IPS-20b (cell line): Measurements from ENCODE around the gene ACTR2.
"Not testable (repeated sequence)": the region's sequence is repeated elsewhere in the genome, so short reads cannot be mapped to it uniquely, and the experiment has no call there.

Experiments used
- H3K27ac ChIP-seq: one replicate; pipeline ENCODE4 v1.5.1; 2013; ENCODE audit warnings: low read length
- H3K27me3 ChIP-seq: 2 replicates; pipeline ENCODE4 v1.6.1; 2013; ENCODE audit warnings: mild to moderate bottlenecking, low read length, inconsistent platforms; ENCODE audit not compliant: insufficient read depth
- H3K36me3 ChIP-seq: 2 replicates; pipeline ENCODE4 v1.6.1; 2013; ENCODE audit warnings: low read depth, mild to moderate bottlenecking, inconsistent platforms, low read length, moderate library complexity; ENCODE audit not compliant: insufficient read depth
- H3K4me1 ChIP-seq: 2 replicates; pipeline ENCODE4 v1.6.1; 2013; ENCODE audit warnings: mild to moderate bottlenecking, control low read depth, inconsistent platforms, low read length, moderate library complexity; ENCODE audit not compliant: insufficient read depth
- H3K4me3 ChIP-seq: 2 replicates; pipeline ENCODE4 v1.5.1; 2013; ENCODE audit warnings: mild to moderate bottlenecking, low read length, inconsistent platforms
- H3K9ac ChIP-seq: 2 replicates; pipeline ENCODE4 v1.6.1; 2013; ENCODE audit warnings: low read depth, mild to moderate bottlenecking, inconsistent platforms, low read length, moderate library complexity
- H3K9me3 ChIP-seq: 2 replicates; pipeline ENCODE4 v1.6.1; 2013; ENCODE audit warnings: mild to moderate bottlenecking, low read depth, low read length, inconsistent platforms; ENCODE audit not compliant: insufficient read depth

ACTR2 gene

GRCh38 chr2:65232636-65233035 lies 5.0 kb downstream of the ACTR2 start:
- H3K9ac ChIP-seq: no peak overlapping the region
- H3K27ac ChIP-seq: no peak overlapping the region
- H3K9me3 ChIP-seq: no peaks in the 10 kb centered on the region
- H3K4me1 ChIP-seq: no peaks in the 10 kb centered on the region
- H3K27me3 ChIP-seq: no peaks in the 10 kb centered on the region
- H3K4me3 ChIP-seq: no peak overlapping the region
- H3K36me3 ChIP-seq: no peaks in the 10 kb centered on the region

- H3K36me3 ChIP-seq: peaks cover 32% of the 10 kb centered on the region
- H3K27ac ChIP-seq: no peak overlapping the region
- H3K4me1 ChIP-seq: no peaks in the 10 kb centered on the region
- no peak overlapping the region for H3K4me3 ChIP-seq
- H3K27me3 ChIP-seq: no peaks in the 10 kb centered on the region
- no peak overlapping the region for H3K9ac ChIP-seq
- no peaks in the 10 kb centered on the region for H3K9me3 ChIP-seq
These were observed 13.0 kb downstream of the ACTR2 start for GRCh38 chr2:65240657-65241056.

GRCh38 chr2:65244452-65244851 lies 16.8 kb downstream of the ACTR2 start:
- peaks cover 38% of the 10 kb centered on the region for H3K36me3 ChIP-seq
- H3K4me1 ChIP-seq, H3K27ac ChIP-seq, H3K9me3 ChIP-seq, H3K9ac ChIP-seq, H3K4me3 ChIP-seq, H3K27me3 ChIP-seq: not testable (repeated sequence)

- H3K9ac ChIP-seq: no peak overlapping the region
These were observed 25.0 kb downstream of the ACTR2 start for GRCh38 chr2:65252640-65253039.

DNA sequence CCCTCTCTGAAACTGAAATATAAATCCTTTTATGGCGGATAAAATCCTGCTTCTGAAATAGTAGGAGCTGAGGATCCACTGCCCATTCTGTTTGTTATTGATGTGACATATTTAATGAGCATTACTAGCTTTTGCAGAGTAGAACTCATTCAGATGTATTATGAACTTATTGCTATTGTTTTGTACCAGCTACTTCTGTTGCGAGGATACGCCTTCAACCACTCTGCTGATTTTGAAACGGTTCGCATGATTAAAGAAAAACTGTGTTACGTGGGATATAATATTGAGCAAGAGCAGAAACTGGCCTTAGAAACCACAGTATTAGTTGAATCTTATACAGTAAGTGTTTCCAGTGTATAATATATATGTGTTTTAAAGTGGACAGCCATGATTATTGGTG lies 27.7 kb downstream of the ACTR2 start:
- no peak overlapping the region for H3K9ac ChIP-seq
- H3K4me3 ChIP-seq: no peak overlapping the region
- no peaks in the 10 kb centered on the region for H3K4me1 ChIP-seq
- peaks cover 49% of the 10 kb centered on the region for H3K36me3 ChIP-seq
- no peaks in the 10 kb centered on the region for H3K9me3 ChIP-seq
- H3K27ac ChIP-seq: no peak overlapping the region
- H3K27me3 ChIP-seq: no peaks in the 10 kb centered on the region

More at GRCh38 chr2:65252640-65253039, 25.0 kb downstream of the ACTR2 start:
- H3K27ac ChIP-seq: no peak overlapping the region
- no peaks in the 10 kb centered on the region for H3K27me3 ChIP-seq
- H3K4me3 ChIP-seq: no peak overlapping the region
- peaks cover 49% of the 10 kb centered on the region for H3K36me3 ChIP-seq
- no peaks in the 10 kb centered on the region for H3K4me1 ChIP-seq
- no peaks in the 10 kb centered on the region for H3K9me3 ChIP-seq

DNA sequence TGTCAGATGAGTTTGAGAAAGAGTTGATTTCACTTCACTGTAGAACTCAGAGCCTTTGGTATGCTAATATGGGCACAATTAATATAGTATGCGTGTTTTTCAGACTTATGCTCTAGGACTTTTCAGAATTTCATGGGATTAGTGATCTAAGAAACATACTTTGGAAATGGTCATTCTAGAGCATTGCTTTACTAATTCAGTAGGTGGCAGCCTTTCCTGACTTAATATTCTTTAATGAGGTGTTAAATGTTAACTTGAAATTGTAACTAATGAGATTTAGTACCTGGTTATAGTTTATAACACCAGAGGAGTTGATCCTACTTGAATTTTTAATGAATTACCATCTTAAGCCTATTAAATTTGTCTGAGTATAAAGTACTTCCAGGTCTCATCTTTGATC lies 28.4 kb downstream of the ACTR2 start:
- no peak overlapping the region for H3K27ac ChIP-seq
- peaks cover 45% of the 10 kb centered on the region for H3K36me3 ChIP-seq
- no peaks in the 10 kb centered on the region for H3K4me1 ChIP-seq
- H3K9me3 ChIP-seq: no peaks in the 10 kb centered on the region
- H3K9ac ChIP-seq: no peak overlapping the region
- no peak overlapping the region for H3K4me3 ChIP-seq
- H3K27me3 ChIP-seq: no peaks in the 10 kb centered on the region

- not testable (repeated sequence) for H3K4me1 ChIP-seq, H3K9ac ChIP-seq, H3K27me3 ChIP-seq, H3K4me3 ChIP-seq, H3K9me3 ChIP-seq, H3K27ac ChIP-seq
- peaks cover 43% of the 10 kb centered on the region for H3K36me3 ChIP-seq
These were observed 30.2 kb downstream of the ACTR2 start for GRCh38 chr2:65257866-65258265.

- Histone ChIP-seq H3K9me3 (no peaks in the 10 kb centered on the region), H3K27me3 (no peaks in the 10 kb centered on the region; the same call in 1 of the 2 replicates), H3K9ac (no peak overlapping the region), H3K4me3 (no peak overlapping the region), H3K36me3 (peaks cover 31% of the 10 kb centered on the region), H3K27ac (no peak overlapping the region), H3K4me1 (no peaks in the 10 kb centered on the region)
These were observed 34.0 kb downstream of the ACTR2 start for GRCh38 chr2:65261676-65262075.

GRCh38 chr2:65263262-65263661 lies 35.6 kb downstream of the ACTR2 start:
- H3K4me3 ChIP-seq: no peak overlapping the region
- no peak overlapping the region for H3K27ac ChIP-seq
- H3K9ac ChIP-seq: no peak overlapping the region
- H3K27me3 ChIP-seq: no peaks in the 10 kb centered on the region; the same call in 1 of the 2 replicates
- peaks cover 2% of the 10 kb centered on the region; the same call in 1 of the 2 replicates for H3K4me1 ChIP-seq
- H3K9me3 ChIP-seq: no peaks in the 10 kb centered on the region
- H3K36me3 ChIP-seq: peaks cover 40% of the 10 kb centered on the region

DNA sequence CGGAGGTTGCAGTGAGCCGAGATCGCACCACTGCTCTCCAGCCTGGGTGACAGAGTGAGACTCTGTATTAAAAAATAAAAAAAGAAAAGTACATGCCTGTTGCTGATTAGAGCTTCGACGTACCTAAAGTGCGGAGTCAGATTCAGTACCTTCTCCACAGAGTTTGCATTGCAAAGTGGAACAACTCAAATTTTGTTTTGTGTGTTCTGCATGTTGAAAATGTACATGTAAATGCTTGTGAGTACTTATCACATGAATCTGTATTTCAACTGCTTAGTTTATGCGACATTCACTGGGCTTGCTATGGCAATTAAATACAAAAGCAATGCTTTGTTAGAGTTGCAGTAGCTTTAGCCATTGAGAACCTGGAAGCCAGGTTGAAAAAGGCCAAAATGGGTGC lies 36.4 kb downstream of the ACTR2 start:
- no peak overlapping the region for H3K9ac ChIP-seq
- peaks cover 9% of the 10 kb centered on the region for H3K4me1 ChIP-seq
- H3K36me3 ChIP-seq: peaks cover 40% of the 10 kb centered on the region
- no peak overlapping the region for H3K27ac ChIP-seq
- no peak overlapping the region for H3K4me3 ChIP-seq
- H3K9me3 ChIP-seq: no peaks in the 10 kb centered on the region
- no peaks in the 10 kb centered on the region; the same call in 1 of the 2 replicates for H3K27me3 ChIP-seq

GRCh38 chr2:65264821-65265670 lies 37.4 kb downstream of the ACTR2 start:
- no peaks in the 10 kb centered on the region; the same call in 1 of the 2 replicates for H3K27me3 ChIP-seq
- no peak overlapping the region for H3K9ac ChIP-seq
- no peak overlapping the region for H3K27ac ChIP-seq
- H3K9me3 ChIP-seq: no peaks in the 10 kb centered on the region
- peaks cover 13% of the 10 kb centered on the region for H3K4me1 ChIP-seq
- peaks cover 40% of the 10 kb centered on the region for H3K36me3 ChIP-seq
- no peak overlapping the region for H3K4me3 ChIP-seq

DNA sequence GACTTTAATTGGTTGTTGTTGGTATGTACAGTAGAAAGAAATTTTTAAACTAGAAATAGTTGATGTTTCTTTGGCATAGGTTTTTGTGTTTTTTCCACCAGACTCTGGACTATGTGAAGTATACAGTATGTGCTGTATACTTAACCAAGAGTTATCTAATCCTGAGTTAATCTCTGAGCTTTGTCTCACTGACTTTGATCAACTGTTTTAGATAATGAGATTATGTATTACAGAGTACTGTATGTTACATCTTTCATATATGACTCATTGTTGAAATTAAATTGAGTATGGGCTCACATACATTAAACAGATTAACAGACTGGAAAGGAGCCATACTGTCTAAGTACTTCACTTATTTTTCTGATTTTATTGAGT lies 38.0 kb downstream of the ACTR2 start:
- no peak overlapping the region for H3K9ac ChIP-seq
- no peak overlapping the region for H3K27ac ChIP-seq
- no peak overlapping the region for H3K4me3 ChIP-seq
- no peaks in the 10 kb centered on the region for H3K9me3 ChIP-seq
- peaks cover 13% of the 10 kb centered on the region for H3K4me1 ChIP-seq
- H3K27me3 ChIP-seq: no peaks in the 10 kb centered on the region; the same call in 1 of the 2 replicates
- peaks cover 40% of the 10 kb centered on the region for H3K36me3 ChIP-seq
